Right lobe of liver (tissue), 6 donors: ENCODE data around the gene TNNC1. TPM values are rescaled to one million over a fixed set of nuclear protein-coding genes. Genes with fewer than 3 reads are reported as not detected.

ENCODE experiments used
- ATAC-seq, 4 donors: fragments of 200-7000 bp; cut with Tn5 transposase; one replicate each; pipeline ENCODE4 v1.9.1; 2020; ENCODE audit warnings: mild to moderate bottlenecking in 4 of 4, moderate library complexity in 4 of 4
- DNase-seq, 3 donors: peaks; one replicate each; pipeline ENCODE4 v3.0.0-alpha.2; 2020
- H3K27ac ChIP-seq, 3 donors: fragments of 200-600 bp; one replicate each; pipeline ENCODE4 v1.8.0; 2022
- H3K27me3 ChIP-seq, 2 donors: fragments of 200-600 bp; one replicate each; pipeline ENCODE4 v1.8.0; 2022
- H3K36me3 ChIP-seq, 4 donors: fragments of 200-600 bp; sonication (generic) in 1 of 4; one replicate each; pipeline versions ENCODE4 v1.5.1 to v1.8.0; 2017 to 2022; ENCODE audit warnings: control low read depth in 1 of 4
- H3K4me1 ChIP-seq, 4 donors: fragments of 200-600 bp; sonication (generic) in 1 of 4; one replicate each; pipeline versions ENCODE4 v1.5.1 to v1.8.0; 2017 to 2022; ENCODE audit warnings: control low read depth in 1 of 4
- H3K4me3 ChIP-seq, 3 donors: fragments of 200-600 bp; one replicate each; pipeline ENCODE4 v1.8.0; 2022
- H3K9me3 ChIP-seq, 4 donors: fragments of 200-600 bp; sonication (generic) in 1 of 4; one replicate each; pipeline versions ENCODE4 v1.5.1 to v1.8.0; 2017 to 2022; ENCODE audit warnings: control low read depth in 1 of 4
- POLR2A ChIP-seq: fragments of 450-650 bp; IDR thresholded peaks from one replicate; pipeline ENCODE4 v1.6.1; 2017; ENCODE audit warnings: antibody characterized with exemption, mild to moderate bottlenecking
- WGBS: methylation state at CpG from one replicate; pipeline ENCODE4 v1.1.6; 2018; ENCODE audit warnings: low coverage, low lambda C conversion rate; ENCODE audit not compliant: insufficient coverage; ENCODE audit errors: missing lambda C conversion rate; 5-methylcytosine and 5-hydroxymethylcytosine counted together
- intact Hi-C, 2 donors: fragments of 100-400 bp; cut with DNase I; formaldehyde crosslinking; loops; one replicate each; pipeline versions ENCODE4 v1.11.2 to v1.14.1; 2022
- total RNA-seq, 6 experiments: library from RNA; depleted of rRNA in 2 of 6; stranded (reverse); fragments of >200 nt in 2 of 6; fragmentation: NEBNext Ultra II Directional in 3 of 6; extraction: Animal tissue kit (Norgen Biotek cat#: 25700) in 3 of 6; gene quantifications; one replicate each; pipeline versions ENCODE4 v1.1.0 to v1.2.4, GENCODE V29; 2016 to 2023
- TF ChIP-seq, protein P1 (sequence below), 4 donors: fragments of 200-600 bp in 3 of 4; fragments of 450-650 bp in 1 of 4; IDR thresholded peaks; one replicate each; pipeline versions ENCODE4 v1.5.1 to v1.8.0; 2016 to 2022; ENCODE audit warnings: antibody characterized with exemption in 4 of 4, mild to moderate bottlenecking in 2 of 4
- donor health status: DM: no; HTN: yes; CAD: no.
- donor health status: DM: no; HTN: no; CAD: no.
- donor health status: DM: no; HTN: no; CAD: no.
- donor health status: DM: no; HTN: yes; CAD: no.
- donor health status: DM: no; HTN: yes; CAD: no.

TNNC1 gene
- total RNA-seq, 6 experiments from 2014 or later = 0.55 to 12.2 (median 1.3) TPM

DNA sequence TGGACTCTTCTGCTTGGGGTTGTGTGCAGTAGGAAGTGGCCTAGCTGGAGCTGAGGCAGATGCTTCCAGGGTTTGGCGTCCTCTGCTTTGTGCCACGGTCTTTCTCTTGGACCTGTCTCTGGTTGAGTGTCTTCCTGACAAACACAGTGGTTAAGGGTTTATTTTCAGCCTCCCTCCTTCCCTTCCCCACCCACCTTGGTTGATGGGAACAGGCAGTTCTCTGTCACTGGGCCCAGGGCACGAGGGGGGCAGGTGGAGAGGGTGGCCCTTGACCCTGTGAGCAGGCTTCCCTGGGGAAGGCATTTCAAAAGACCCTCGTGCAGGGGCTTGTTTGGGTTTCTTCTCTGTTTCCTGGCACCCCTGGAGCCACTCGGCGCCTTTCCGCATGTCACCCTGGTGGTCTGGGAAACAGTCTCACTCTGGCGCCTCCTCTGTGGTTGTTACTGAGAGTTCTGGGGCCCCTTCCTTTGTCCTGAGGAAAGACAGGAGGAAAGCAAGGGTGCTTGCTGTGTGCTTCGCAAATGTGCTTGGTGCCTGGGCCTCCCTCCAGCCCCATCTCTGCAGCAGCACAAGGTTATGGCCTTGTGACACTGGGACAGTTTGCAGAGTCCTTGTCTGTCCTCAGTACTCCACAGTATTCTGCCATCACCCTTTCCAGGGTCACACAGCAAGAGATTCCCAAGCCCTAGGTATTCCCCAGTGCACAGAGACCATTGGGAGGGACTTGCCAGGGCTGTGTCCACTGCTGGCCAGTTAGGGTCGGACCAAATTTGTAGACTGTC is 31.0 kb upstream of the TNNC1 start:
- H3K27ac ChIP-seq = no peak overlapping the region
- no peak overlapping the region for H3K4me3 ChIP-seq
- H3K36me3 ChIP-seq = peaks cover 0 to 33% (median 16%) of the 10 kb centered on the region in 4 donors
- H3K4me1 ChIP-seq = peaks cover 0 to 4% (median 0%) of the 10 kb centered on the region in 4 donors
- no peak for TF ChIP-seq POLR2A
- TF ChIP-seq, protein P1, sequence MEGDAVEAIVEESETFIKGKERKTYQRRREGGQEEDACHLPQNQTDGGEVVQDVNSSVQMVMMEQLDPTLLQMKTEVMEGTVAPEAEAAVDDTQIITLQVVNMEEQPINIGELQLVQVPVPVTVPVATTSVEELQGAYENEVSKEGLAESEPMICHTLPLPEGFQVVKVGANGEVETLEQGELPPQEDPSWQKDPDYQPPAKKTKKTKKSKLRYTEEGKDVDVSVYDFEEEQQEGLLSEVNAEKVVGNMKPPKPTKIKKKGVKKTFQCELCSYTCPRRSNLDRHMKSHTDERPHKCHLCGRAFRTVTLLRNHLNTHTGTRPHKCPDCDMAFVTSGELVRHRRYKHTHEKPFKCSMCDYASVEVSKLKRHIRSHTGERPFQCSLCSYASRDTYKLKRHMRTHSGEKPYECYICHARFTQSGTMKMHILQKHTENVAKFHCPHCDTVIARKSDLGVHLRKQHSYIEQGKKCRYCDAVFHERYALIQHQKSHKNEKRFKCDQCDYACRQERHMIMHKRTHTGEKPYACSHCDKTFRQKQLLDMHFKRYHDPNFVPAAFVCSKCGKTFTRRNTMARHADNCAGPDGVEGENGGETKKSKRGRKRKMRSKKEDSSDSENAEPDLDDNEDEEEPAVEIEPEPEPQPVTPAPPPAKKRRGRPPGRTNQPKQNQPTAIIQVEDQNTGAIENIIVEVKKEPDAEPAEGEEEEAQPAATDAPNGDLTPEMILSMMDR (IDR thresholded peaks at IDR 0.05) = no peak
- no peaks in the 10 kb centered on the region for H3K27me3 ChIP-seq
- DNase-seq (peak in 1 of 3 donors; percentile 40), ATAC-seq (no peak)
- H3K9me3 ChIP-seq = no peaks in the 10 kb centered on the region
- intact Hi-C loops = loop anchor here in 1 of 2 donors (10.0 kb wide), 1 partner anchor 190 kb away; no protein-coding TSS in a partner anchor
- 80% methylated on average over 2 of the region's 10 CpGs for WGBS

DNA sequence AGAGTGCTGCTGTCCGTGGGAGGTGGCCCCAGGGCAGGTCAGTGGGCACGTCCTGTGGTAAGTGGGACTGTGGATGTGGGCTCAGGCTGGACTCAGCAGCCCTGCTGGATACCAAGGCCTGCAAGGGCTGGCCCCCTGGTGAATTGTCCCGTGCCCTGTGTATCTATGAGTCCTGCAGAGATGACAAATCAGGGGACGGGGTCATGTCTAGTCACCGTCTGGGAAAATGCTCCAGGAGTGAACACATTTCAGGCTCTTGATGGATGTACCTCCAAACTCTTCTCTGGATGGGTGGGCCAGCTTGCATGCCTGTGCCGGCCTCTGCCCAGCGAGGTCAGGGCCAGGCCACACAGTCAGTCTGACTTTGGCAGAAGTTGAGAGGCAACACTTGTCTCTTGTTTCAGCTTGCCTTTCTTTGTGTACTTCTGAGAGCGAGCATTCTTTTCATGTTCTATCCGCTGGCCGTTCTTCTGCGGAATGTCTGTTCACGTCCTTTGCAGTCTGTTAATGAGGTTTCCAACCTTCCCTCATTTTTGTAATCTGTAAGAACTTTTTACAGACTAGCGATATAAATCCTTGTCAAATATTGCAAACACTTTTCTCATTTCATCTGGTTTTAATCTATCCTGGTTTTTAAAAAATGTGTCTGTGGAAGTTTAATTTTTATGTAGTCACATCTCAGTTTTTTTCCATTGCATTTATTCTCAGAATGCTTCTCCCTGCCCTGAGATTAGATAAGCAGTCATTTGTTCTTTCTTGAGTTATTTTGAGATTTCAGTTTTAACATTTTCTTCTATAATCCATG is 29.9 kb upstream of the TNNC1 start:
- Histone ChIP-seq H3K4me3 (no peak overlapping the region), H3K4me1 (peaks cover 0 to 4% (median 0%) of the 10 kb centered on the region in 4 donors), H3K36me3 (peaks cover 0 to 36% (median 17%) of the 10 kb centered on the region in 4 donors), H3K27me3 (no peaks in the 10 kb centered on the region), H3K9me3 (no peaks in the 10 kb centered on the region), H3K27ac (no peak overlapping the region)
- intact Hi-C loops = loop anchor here in 1 of 2 donors (10.0 kb wide), 1 partner anchor 191 kb away; no protein-coding TSS in a partner anchor
- 73% methylated on average over 8 of the region's 13 CpGs for WGBS
- DNase-seq (no peak), ATAC-seq (no peak)
- no peak for TF ChIP-seq POLR2A
- TF ChIP-seq, protein P1 (IDR thresholded peaks at IDR 0.05) = no peak

DNA sequence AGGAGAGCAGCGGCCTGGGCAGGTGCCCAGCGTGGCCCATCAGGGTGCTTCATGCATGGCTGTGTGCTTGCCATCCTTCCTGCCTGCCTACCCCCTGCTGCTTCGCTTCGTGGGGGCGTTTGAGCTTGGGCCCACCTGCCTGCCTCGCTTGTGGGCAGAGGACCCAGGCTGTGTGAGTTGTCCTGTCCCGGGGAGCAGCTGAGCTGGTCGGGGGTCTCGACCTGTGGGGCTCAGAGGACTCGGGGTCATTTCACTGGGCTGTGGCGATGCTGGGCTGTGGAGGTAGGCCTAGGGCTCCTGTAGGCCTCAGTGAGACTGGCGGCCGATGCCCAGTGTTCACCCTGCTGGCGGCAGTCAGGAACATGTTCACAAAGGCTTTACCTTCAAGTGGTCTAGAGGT is 29.2 kb upstream of the TNNC1 start:
- no peak for ATAC-seq
- Histone ChIP-seq H3K27me3 (no peaks in the 10 kb centered on the region), H3K9me3 (no peaks in the 10 kb centered on the region), H3K4me3 (no peak overlapping the region), H3K4me1 (peaks cover 0 to 4% (median 0%) of the 10 kb centered on the region in 4 donors), H3K27ac (no peak overlapping the region), H3K36me3 (peaks cover 0 to 36% (median 18%) of the 10 kb centered on the region in 4 donors)
- WGBS = 77% methylated on average over 5 of the region's 14 CpGs
- intact Hi-C loops = loop anchor here in 1 of 2 donors (10.0 kb wide), 1 partner anchor 192 kb away; no protein-coding TSS in a partner anchor
- DNase-seq = no peak
- TF ChIP-seq, protein P1 (IDR thresholded peaks at IDR 0.05) = no peak
- TF ChIP-seq POLR2A = no peak

DNA sequence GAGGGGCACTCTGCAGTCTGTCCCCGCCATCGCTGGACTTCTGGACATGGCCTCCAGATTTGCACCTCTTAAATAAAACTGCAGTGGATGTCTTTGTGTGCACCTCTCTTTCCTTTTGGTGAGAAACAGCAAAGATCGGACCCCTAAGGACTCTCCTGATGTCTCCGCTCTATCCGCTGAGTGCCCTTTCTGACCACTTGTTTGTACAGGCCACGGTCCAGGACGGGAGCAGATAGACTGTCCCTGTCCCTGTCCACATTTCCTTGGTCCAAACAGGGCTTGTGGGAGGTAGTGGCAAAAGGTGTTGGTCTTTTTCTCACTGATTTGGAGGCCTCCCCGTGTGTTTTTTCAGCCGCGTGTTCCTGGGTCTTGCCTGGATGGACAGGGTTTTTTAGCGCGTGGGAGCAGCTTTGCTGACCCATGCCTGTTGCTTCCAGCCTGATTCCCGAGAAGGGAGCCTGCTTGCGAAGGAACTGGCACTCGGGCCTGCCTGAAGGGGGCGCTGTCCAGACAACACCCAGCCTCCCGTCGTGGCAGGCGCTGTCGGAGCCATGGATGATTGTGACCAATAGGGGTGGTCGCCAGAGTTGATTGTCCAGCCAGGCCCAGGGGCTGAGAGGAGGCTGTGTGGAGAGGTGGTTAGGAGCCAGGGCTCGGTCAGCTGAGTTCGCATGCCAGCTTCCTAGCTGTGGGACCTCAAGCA is 28.1 kb upstream of the TNNC1 start:
- Histone ChIP-seq H3K4me1 (peaks cover 0 to 4% (median 0%) of the 10 kb centered on the region in 4 donors), H3K9me3 (no peaks in the 10 kb centered on the region), H3K27ac (no peak overlapping the region), H3K27me3 (no peaks in the 10 kb centered on the region), H3K36me3 (peaks cover 4 to 39% (median 20%) of the 10 kb centered on the region in 4 donors), H3K4me3 (no peak overlapping the region)
- intact Hi-C loops = loop anchor here in 1 of 2 donors (10.0 kb wide), 1 partner anchor 193 kb away; no protein-coding TSS in a partner anchor
- TF ChIP-seq POLR2A = no peak
- TF ChIP-seq, protein P1 (IDR thresholded peaks at IDR 0.05) = peak in 3 of 4 donors; percentile 17 to 34 (median 23)
- DNase-seq (peak in 1 of 3 donors; percentile 30), ATAC-seq (peak; percentile 43 to 81 (median 48))
- WGBS = 72% methylated on average over 10 of the region's 23 CpGs
